ENCODE results near the gene MTA2.

DNA sequence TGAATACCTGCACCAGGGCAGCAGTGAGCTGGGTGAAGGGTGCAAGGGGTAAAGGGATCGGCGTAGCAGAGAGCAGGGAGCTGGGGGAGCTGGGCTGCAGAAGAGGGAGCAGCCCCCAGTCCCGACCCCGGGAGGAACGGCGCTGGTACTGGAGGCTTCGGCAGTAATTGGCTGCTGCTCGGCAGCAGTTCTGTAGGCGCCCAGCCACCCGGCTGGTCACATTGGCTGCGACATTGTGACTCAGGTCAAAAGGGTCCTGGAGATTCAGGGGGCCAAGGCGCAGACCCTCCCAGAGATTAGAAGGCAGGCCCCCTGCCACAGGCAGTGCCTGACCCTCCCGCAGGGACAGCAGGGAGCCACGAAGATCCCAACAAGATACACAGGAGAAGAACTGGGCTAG lies 25.8 kb downstream of the MTA2 start:
- TF ChIP-seq, protein P1, sequence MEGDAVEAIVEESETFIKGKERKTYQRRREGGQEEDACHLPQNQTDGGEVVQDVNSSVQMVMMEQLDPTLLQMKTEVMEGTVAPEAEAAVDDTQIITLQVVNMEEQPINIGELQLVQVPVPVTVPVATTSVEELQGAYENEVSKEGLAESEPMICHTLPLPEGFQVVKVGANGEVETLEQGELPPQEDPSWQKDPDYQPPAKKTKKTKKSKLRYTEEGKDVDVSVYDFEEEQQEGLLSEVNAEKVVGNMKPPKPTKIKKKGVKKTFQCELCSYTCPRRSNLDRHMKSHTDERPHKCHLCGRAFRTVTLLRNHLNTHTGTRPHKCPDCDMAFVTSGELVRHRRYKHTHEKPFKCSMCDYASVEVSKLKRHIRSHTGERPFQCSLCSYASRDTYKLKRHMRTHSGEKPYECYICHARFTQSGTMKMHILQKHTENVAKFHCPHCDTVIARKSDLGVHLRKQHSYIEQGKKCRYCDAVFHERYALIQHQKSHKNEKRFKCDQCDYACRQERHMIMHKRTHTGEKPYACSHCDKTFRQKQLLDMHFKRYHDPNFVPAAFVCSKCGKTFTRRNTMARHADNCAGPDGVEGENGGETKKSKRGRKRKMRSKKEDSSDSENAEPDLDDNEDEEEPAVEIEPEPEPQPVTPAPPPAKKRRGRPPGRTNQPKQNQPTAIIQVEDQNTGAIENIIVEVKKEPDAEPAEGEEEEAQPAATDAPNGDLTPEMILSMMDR (conservative IDR thresholded peaks at IDR 0.05; ENCODE audit: low read depth, low read length): no peak
- TF ChIP-seq EZH2phosphoT487 (IDR thresholded peaks at IDR 0.05; ENCODE audit: borderline replicate concordance, low read length): no peak

Data from PC-3 (cell line).